ENCODE results near the gene HARS1.

- TF ChIP-seq CTCF (IDR thresholded peaks at IDR 0.05; ENCODE audit: low read length) (no peak), EZH2 (IDR thresholded peaks at IDR 0.05; ENCODE audit: borderline replicate concordance, low read length) (no peak)
Observed at GRCh38 chr5:140641716-140642115, 49.5 kb downstream of the HARS1 start.
